T-cell (primary cell): ENCODE data around the gene AFAP1L1. TPM values are rescaled to one million over a fixed set of nuclear protein-coding genes. Genes with fewer than 3 reads are reported as not detected.

ENCODE experiments used
- ATAC-seq, 4 experiments: fragments of 200-7000 bp in 3 of 4; fragments of 150-1000 bp in 1 of 4; cut with Tn5 transposase; replicated peaks in 1 of 4; 1 replicate in 3 of 4; 2 replicates in 1 of 4; pipeline ENCODE4 v1.10.0; 2021; ENCODE audit warnings: moderate library complexity in 3 of 4, mild to moderate bottlenecking in 2 of 4, moderate number of reproducible peaks in 1 of 4
- CTCF ChIA-PET, 2 donors: fragments of 300-600 bp; sonication (Branson Sonifier 250); formaldehyde crosslinking; loops; one replicate each; lab custom pipeline; 2022; ENCODE audit warnings: antibody characterized with exemption in 2 of 2; lab: Charles Lee
- POLR2A ChIA-PET, 2 donors: fragments of 300-600 bp; sonication (Branson Sonifier 250); formaldehyde crosslinking; loops; one replicate each; lab custom pipeline; 2022; ENCODE audit warnings: antibody characterized with exemption in 2 of 2; lab: Charles Lee
- DNase-seq, 35 experiments: peaks; one replicate each; pipeline versions ENCODE4 v3.0.0 to v3.0.0-alpha.2; 2013 to 2023
- H3K27ac ChIP-seq: one replicate; pipeline ENCODE4 v1.5.1; 2013; ENCODE audit warnings: low read length
- H3K27me3 ChIP-seq, 2 experiments: replicated peaks in 1 of 2; 1 replicate in 1 of 2; 2 replicates in 1 of 2; pipeline versions ENCODE4 v1.6.1 to v1.7.0; 2013; ENCODE audit warnings: low read length in 1 of 2, mixed read lengths in 1 of 2; ENCODE audit not compliant: control insufficient read depth in 2 of 2, insufficient read depth in 2 of 2; ENCODE audit errors: extremely low read depth in 1 of 2
- H3K36me3 ChIP-seq, 2 donors: 1 replicate in 1 of 2; 2 replicates in 1 of 2; pipeline versions ENCODE4 v1.6.1 to v1.7.0; 2013; ENCODE audit warnings: low read length in 1 of 2; ENCODE audit not compliant: control insufficient read depth in 2 of 2, insufficient read depth in 1 of 2; ENCODE audit errors: extremely low read depth in 1 of 2
- H3K4me1 ChIP-seq, 2 experiments: 1 replicate in 1 of 2; 2 replicates in 1 of 2; pipeline versions ENCODE4 v1.6.1 to v1.7.0; 2013; ENCODE audit warnings: low read length in 2 of 2, mixed read lengths in 1 of 2; ENCODE audit not compliant: insufficient read depth in 2 of 2, control insufficient read depth in 1 of 2; ENCODE audit errors: extremely low read depth in 1 of 2
- H3K4me3 ChIP-seq, 2 donors: 1 replicate in 1 of 2; 2 replicates in 1 of 2; pipeline versions ENCODE4 v1.5.1 to v1.7.0; 2013; ENCODE audit warnings: mild to moderate bottlenecking in 2 of 2, low read length in 1 of 2, moderate library complexity in 1 of 2; ENCODE audit not compliant: control insufficient read depth in 1 of 2; ENCODE audit errors: extremely low read depth in 1 of 2
- H3K9me3 ChIP-seq: 2 replicates; pipeline ENCODE4 v1.7.0; 2013
- H3K27ac Mint-ChIP-seq, 2 donors: one replicate each; pipeline ENCODE4 v1.8.0; 2020 to 2021; ENCODE audit warnings: mild to moderate bottlenecking in 2 of 2, mixed read lengths in 2 of 2
- H3K27me3 Mint-ChIP-seq, 2 donors: one replicate each; pipeline ENCODE4 v1.8.0; 2021 to 2022; ENCODE audit warnings: mixed read lengths in 2 of 2
- H3K36me3 Mint-ChIP-seq: one replicate; pipeline ENCODE4 v1.8.0; 2021; ENCODE audit warnings: mixed read lengths
- H3K4me1 Mint-ChIP-seq, 3 donors: one replicate each; pipeline ENCODE4 v1.8.0; 2020 to 2022; ENCODE audit warnings: mixed read lengths in 3 of 3, mild to moderate bottlenecking in 1 of 3
- H3K4me3 Mint-ChIP-seq, 3 donors: one replicate each; pipeline ENCODE4 v1.8.0; 2020 to 2022; ENCODE audit warnings: mild to moderate bottlenecking in 3 of 3, mixed read lengths in 3 of 3, moderate library complexity in 3 of 3
- H3K9me3 Mint-ChIP-seq, 3 donors: one replicate each; pipeline ENCODE4 v1.8.0; 2020 to 2022; ENCODE audit warnings: mixed read lengths in 3 of 3
- WGBS: methylation state at CpG from one replicate; pipeline ENCODE4 v1.1.5; 2013; ENCODE audit warnings: missing lambda C conversion rate; ENCODE audit not compliant: insufficient coverage; 5-methylcytosine and 5-hydroxymethylcytosine counted together
- total RNA-seq, 35 experiments: library from RNA in 6 of 35; stranded (reverse) in 6 of 35; fragments of 120-200 nt in 1 of 35; gene quantifications; one replicate each; pipeline versions ENCODE4 v1.2.1 to v1.2.4 and lab custom pipeline; 2013 to 2026

AFAP1L1 gene
- total RNA-seq, 5 donors from 2014 or later (not counting 1 experiment from before 2014, with no cell fraction given): 0.20 to 0.99 (median 0.50) TPM

- Mint-ChIP-seq H3K9me3 (no peaks in the 10 kb centered on the region), H3K36me3 (peaks cover 9% of the 10 kb centered on the region), H3K4me3 (no peak overlapping the region), H3K4me1 (peaks cover 18 to 30% (median 21%) of the 10 kb centered on the region in 3 donors), H3K27ac (peak overlapping the region in 1 of 2 donors; percentile 22), H3K27me3 (no peaks in the 10 kb centered on the region)
- Histone ChIP-seq H3K27ac (no peak overlapping the region), H3K4me1 (peaks cover 0 to 19% of the 10 kb centered on the region in 2 experiments), H3K4me3 (no peak overlapping the region), H3K9me3 (no peaks in the 10 kb centered on the region), H3K27me3 (no peaks in the 10 kb centered on the region), H3K36me3 (peaks cover 0 to 12% of the 10 kb centered on the region in 2 donors)
- ChIA-PET CTCF (interaction anchor here (0.6 to 3.8 kb wide), 20 partner anchors 9 to 182 kb away, joined by 3 to 24 read pairs (median 4); partner anchors contain the start of gene PCYOX1L (in 2 of the 2)), POLR2A (interaction anchor here in 1 of 2 donors (0.8 kb wide), 1 partner anchor 8 kb away, joined by 3 read pairs; no protein-coding TSS in a partner anchor)
- WGBS: 96% methylated on average over 22 of the region's 22 CpGs
- no peak for DNase-seq
- no peak for ATAC-seq
Observed at GRCh38 chr5:149367972-149368645, 96.5 kb downstream of the AFAP1L1 start.

DNA sequence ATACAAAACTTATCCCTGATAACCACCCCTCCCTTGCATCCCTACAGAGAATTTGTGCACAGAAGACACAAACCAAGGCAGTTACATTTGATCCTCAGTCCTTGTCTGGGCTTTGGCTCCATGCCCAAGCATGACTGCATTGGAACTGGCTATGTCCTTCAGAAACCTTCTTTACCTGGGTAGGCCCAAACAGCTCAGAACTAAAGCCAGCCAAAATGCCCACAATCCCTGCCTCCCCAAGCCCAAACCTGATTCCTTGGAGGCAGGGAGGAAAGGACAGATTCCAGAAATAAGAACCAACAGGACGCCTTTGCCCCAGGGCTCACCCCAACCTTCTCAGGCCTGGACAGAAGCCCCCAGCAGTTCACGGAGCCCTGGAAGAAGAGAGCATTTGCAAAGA is 99.2 kb downstream of the AFAP1L1 start:
- no peak for DNase-seq
- ChIA-PET POLR2A (no interaction called here), CTCF (interaction anchor here (0.6 to 3.2 kb wide), 17 partner anchors 11 to 227 kb away, joined by 3 to 18 read pairs (median 4); partner anchors contain the start of gene PCYOX1L (in 2 of the 2))
- Mint-ChIP-seq H3K4me3 (no peak overlapping the region), H3K4me1 (peaks cover 18 to 22% (median 21%) of the 10 kb centered on the region in 3 donors), H3K27ac (no peak overlapping the region), H3K27me3 (no peaks in the 10 kb centered on the region), H3K36me3 (peaks cover 3% of the 10 kb centered on the region), H3K9me3 (no peaks in the 10 kb centered on the region)
- Histone ChIP-seq H3K4me3 (no peak overlapping the region), H3K4me1 (peaks cover 0 to 19% of the 10 kb centered on the region in 2 experiments), H3K36me3 (no peaks in the 10 kb centered on the region), H3K27me3 (no peaks in the 10 kb centered on the region), H3K27ac (no peak overlapping the region), H3K9me3 (no peaks in the 10 kb centered on the region)
- ATAC-seq: no peak
- 63% methylated on average over 1 of the region's 2 CpGs for WGBS

DNA sequence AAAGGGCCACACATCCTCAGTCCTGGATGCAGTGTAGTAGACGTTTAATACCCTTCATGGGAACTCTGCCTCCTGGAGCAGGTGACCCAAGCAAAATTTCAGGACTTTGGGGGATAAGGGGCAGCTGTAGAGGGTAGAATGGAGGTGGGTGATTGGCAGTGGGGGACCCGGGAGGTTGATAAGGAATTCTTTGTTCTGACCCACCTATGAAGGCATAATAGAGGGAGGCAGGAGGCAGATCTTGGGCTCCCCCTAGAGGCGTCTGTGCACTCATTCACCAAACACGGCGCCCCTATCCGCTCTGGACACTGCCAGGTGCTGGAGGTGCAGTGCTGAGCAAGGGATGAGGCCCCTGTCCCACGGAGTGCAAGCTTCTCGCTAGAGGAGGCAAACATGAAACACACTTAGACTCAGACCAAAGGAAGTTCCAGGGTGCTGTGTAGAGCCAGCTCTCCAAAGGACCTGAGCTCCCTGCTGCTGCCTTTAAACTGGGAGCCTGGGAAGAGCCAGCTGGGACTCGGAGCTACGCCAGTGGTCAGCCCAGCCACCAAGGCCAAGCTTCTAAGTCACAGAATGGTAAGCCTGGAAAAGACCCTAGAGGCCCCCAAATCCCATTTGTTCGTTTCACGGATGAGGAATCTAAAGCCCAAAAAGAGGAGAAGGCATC is 99.8 kb downstream of the AFAP1L1 start:
- Histone ChIP-seq H3K27me3 (no peaks in the 10 kb centered on the region), H3K9me3 (no peaks in the 10 kb centered on the region), H3K4me3 (no peak overlapping the region), H3K4me1 (peaks cover 0 to 19% of the 10 kb centered on the region in 2 experiments), H3K36me3 (no peaks in the 10 kb centered on the region), H3K27ac (no peak overlapping the region)
- Mint-ChIP-seq H3K4me3 (no peak overlapping the region), H3K9me3 (no peaks in the 10 kb centered on the region), H3K4me1 (peaks cover 18 to 22% (median 21%) of the 10 kb centered on the region in 3 donors), H3K27ac (no peak overlapping the region), H3K36me3 (peaks cover 3% of the 10 kb centered on the region), H3K27me3 (no peaks in the 10 kb centered on the region)
- ChIA-PET POLR2A (no interaction called here), CTCF (interaction anchor here (0.8 to 3.2 kb wide), 23 partner anchors 9 to 220 kb away, joined by 3 to 18 read pairs (median 4); partner anchors contain the start of gene PCYOX1L (in 2 of the 2))
- WGBS: 43% methylated on average over 7 of the region's 12 CpGs
- ATAC-seq (peak; percentile 84 to 94 (median 86)), DNase-seq (peak; percentile 27 to 84 (median 60))

GRCh38 chr5:149372076-149372795 is 100.6 kb downstream of the AFAP1L1 start:
- no peak for ATAC-seq
- H3K9me3 ChIP-seq: no peaks in the 10 kb centered on the region
- no peaks in the 10 kb centered on the region for H3K9me3 Mint-ChIP-seq
- no peaks in the 10 kb centered on the region for H3K36me3 ChIP-seq
- H3K27me3 ChIP-seq: peaks cover 0 to 4% of the 10 kb centered on the region in 2 experiments
- WGBS: 75% methylated on average over 1 of the region's 4 CpGs
- no peaks in the 10 kb centered on the region for H3K27me3 Mint-ChIP-seq
- POLR2A ChIA-PET: no interaction called here
- no peak overlapping the region for H3K27ac Mint-ChIP-seq
- H3K4me3 Mint-ChIP-seq: no peak overlapping the region
- no peak overlapping the region for H3K27ac ChIP-seq
- no peak overlapping the region for H3K4me3 ChIP-seq
- H3K4me1 ChIP-seq: peaks cover 0 to 17% of the 10 kb centered on the region in 2 experiments
- peaks cover 15 to 19% (median 17%) of the 10 kb centered on the region in 3 donors for H3K4me1 Mint-ChIP-seq
- CTCF ChIA-PET: interaction anchor here (0.8 to 3.2 kb wide), 20 partner anchors 8 to 219 kb away, joined by 3 to 18 read pairs (median 5); partner anchors contain the start of gene PCYOX1L (in 2 of the 2)
- DNase-seq: no peak
- H3K36me3 Mint-ChIP-seq: peaks cover 2% of the 10 kb centered on the region

DNA sequence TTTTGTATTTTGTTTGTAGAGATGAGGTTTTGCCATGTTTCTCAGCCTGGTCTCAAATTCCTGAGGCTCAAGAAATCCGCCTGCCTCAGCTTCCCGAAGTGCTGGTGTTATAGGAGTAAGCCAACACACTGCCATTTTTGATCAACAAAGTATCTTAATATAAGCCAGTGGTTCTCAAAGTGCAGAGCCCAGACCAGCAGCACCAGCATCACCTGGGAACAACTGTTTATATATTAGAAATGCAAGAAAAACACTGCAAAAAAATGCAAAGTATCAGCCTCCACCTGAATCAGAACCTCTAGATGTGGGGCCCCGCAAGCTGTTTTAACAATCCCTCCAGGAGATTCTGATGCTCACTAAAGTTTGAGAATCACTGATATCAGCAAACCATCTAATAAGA is 101.3 kb downstream of the AFAP1L1 start:
- ChIA-PET POLR2A (no interaction called here), CTCF (interaction anchor here (0.9 to 3.2 kb wide), 7 partner anchors 51 to 192 kb away, joined by 3 to 18 read pairs (median 5); no protein-coding TSS in a partner anchor)
- H3K4me1 ChIP-seq: peaks cover 0 to 10% of the 10 kb centered on the region in 2 experiments
- no peaks in the 10 kb centered on the region for H3K36me3 ChIP-seq
- no peaks in the 10 kb centered on the region for H3K9me3 Mint-ChIP-seq
- no peaks in the 10 kb centered on the region for H3K27me3 Mint-ChIP-seq
- H3K27ac ChIP-seq: no peak overlapping the region
- no peak for DNase-seq
- H3K4me3 ChIP-seq: no peak overlapping the region
- peaks cover 0 to 4% of the 10 kb centered on the region in 2 experiments for H3K27me3 ChIP-seq
- no peak overlapping the region for H3K4me3 Mint-ChIP-seq
- H3K4me1 Mint-ChIP-seq: peaks cover 8 to 12% (median 12%) of the 10 kb centered on the region in 3 donors
- no CpG with 5 or more reads among the region's 3 CpGs for WGBS
- peaks cover 4% of the 10 kb centered on the region for H3K36me3 Mint-ChIP-seq
- H3K27ac Mint-ChIP-seq: no peak overlapping the region
- no peaks in the 10 kb centered on the region for H3K9me3 ChIP-seq
- ATAC-seq: no peak
